H1 (cell line): ENCODE results near the gene PPIH. TPM values are rescaled to one million over a fixed set of nuclear protein-coding genes. Genes with fewer than 3 reads are reported as not detected.

ENCODE experiments used
- CTCF ChIA-PET: fragments of 300-600 bp; sonication (Branson Sonifier 250); formaldehyde crosslinking; loops from one replicate; lab custom pipeline; 2021; ENCODE audit not compliant: partially characterized antibody; lab: Charles Lee
- POLR2A ChIA-PET: fragments of 300-600 bp; sonication (Branson Sonifier 250); formaldehyde crosslinking; loops from one replicate; lab custom pipeline; 2021; ENCODE audit warnings: inconsistent platforms; ENCODE audit not compliant: partially characterized antibody; lab: Charles Lee
- DNase-seq, 2 experiments: peaks; one replicate each; pipeline versions ENCODE4 v3.0.0 to v3.0.0-alpha.2; 2010 to 2022; ENCODE audit warnings: low spot score in 2 of 2, low read depth in 1 of 2, mixed read lengths in 1 of 2
- FAIRE-seq: peaks from 2 replicates; lab custom pipeline; 2011; peaks lifted over from hg19 to GRCh38; lab: Jason Lieb, UNC
- H2AFZ ChIP-seq: 2 replicates; pipeline ENCODE4 v1.8.1; 2012; ENCODE audit warnings: low read length, inconsistent platforms
- H2AK5ac ChIP-seq: 2 replicates; pipeline ENCODE4 v1.6.1; 2013; ENCODE audit warnings: low read depth, low read length
- H2BK120ac ChIP-seq: replicated peaks from 2 replicates; pipeline ENCODE3; 2013; ENCODE audit warnings: low read depth, low read length, inconsistent platforms
- H2BK12ac ChIP-seq: 2 replicates; pipeline ENCODE4 v1.6.1; 2013; ENCODE audit warnings: low read depth, low read length
- H2BK15ac ChIP-seq: 2 replicates; pipeline ENCODE4 v1.6.1; 2013; ENCODE audit warnings: low read length
- H2BK20ac ChIP-seq: 2 replicates; pipeline ENCODE4 v1.6.1; 2013; ENCODE audit warnings: low read length
- H2BK5ac ChIP-seq: 2 replicates; pipeline ENCODE4 v1.6.1; 2013; ENCODE audit warnings: low read depth, low read length
- H3K14ac ChIP-seq: 2 replicates; pipeline ENCODE4 v1.6.1; 2013; ENCODE audit warnings: inconsistent platforms; ENCODE audit not compliant: insufficient read length
- H3K18ac ChIP-seq: 2 replicates; pipeline ENCODE4 v1.6.1; 2013; ENCODE audit warnings: low read length; ENCODE audit errors: extremely low read depth
- H3K23ac ChIP-seq: 2 replicates; pipeline ENCODE4 v1.6.1; 2013; ENCODE audit warnings: inconsistent platforms; ENCODE audit not compliant: insufficient read length
- H3K23me2 ChIP-seq: 2 replicates; pipeline ENCODE4 v1.6.1; 2013; ENCODE audit warnings: low read depth, low read length
- H3K27ac ChIP-seq: 2 replicates; pipeline ENCODE4 v1.6.1; 2011; ENCODE audit warnings: low read depth, low read length, inconsistent platforms
- H3K27me3 ChIP-seq, 4 experiments: replicated peaks in 1 of 4; 1 replicate in 1 of 4; 2 replicates in 3 of 4; pipeline versions ENCODE4 v1.6.1 to v1.8.1; 2011 to 2013; ENCODE audit warnings: low read length in 3 of 4, mild to moderate bottlenecking in 3 of 4, inconsistent platforms in 2 of 4, mixed read lengths in 2 of 4, moderate library complexity in 1 of 4; ENCODE audit not compliant: control insufficient read depth in 3 of 4, insufficient read depth in 3 of 4; ENCODE audit errors: extremely low read depth in 1 of 4
- H3K36me3 ChIP-seq, 4 experiments: 2 replicates each; pipeline versions ENCODE4 v1.6.1 to v1.8.1; 2011 to 2013; ENCODE audit warnings: mild to moderate bottlenecking in 4 of 4, low read length in 3 of 4, moderate library complexity in 2 of 4, control low read depth in 1 of 4, inconsistent platforms in 1 of 4; ENCODE audit not compliant: insufficient read depth in 4 of 4, control insufficient read depth in 2 of 4
- H3K4ac ChIP-seq: replicated peaks from 2 replicates; pipeline ENCODE3; 2013; ENCODE audit warnings: low read length, low read depth, mixed read lengths, inconsistent platforms; ENCODE audit not compliant: insufficient read length
- H3K4me1 ChIP-seq, 4 experiments: replicated peaks in 1 of 4; 1 replicate in 1 of 4; 2 replicates in 3 of 4; pipeline versions ENCODE4 v1.6.1 to v1.8.1; 2011 to 2013; ENCODE audit warnings: low read length in 3 of 4, inconsistent platforms in 2 of 4, mixed read lengths in 1 of 4; ENCODE audit not compliant: insufficient read depth in 4 of 4, control insufficient read depth in 3 of 4
- H3K4me2 ChIP-seq, 2 experiments: 2 replicates each; pipeline versions ENCODE4 v1.6.1 to v1.8.1; 2011 to 2013; ENCODE audit warnings: low read depth in 2 of 2, low read length in 2 of 2, control low read depth in 1 of 2, inconsistent platforms in 1 of 2, mild to moderate bottlenecking in 1 of 2; ENCODE audit not compliant: insufficient read depth in 1 of 2
- H3K4me3 ChIP-seq, 4 experiments: fragments of 200-600, 300-600 bp in 1 of 4; sonication (generic), shearing (Covaris generic), sonication (Bioruptor Twin) in 1 of 4; 2 replicates each; pipeline versions ENCODE4 v1.5.1 to v1.8.1; 2011 to 2016; ENCODE audit warnings: low read length in 4 of 4, low read depth in 3 of 4, control low read depth in 2 of 4, inconsistent platforms in 2 of 4, mild to moderate bottlenecking in 2 of 4, mixed read lengths in 1 of 4, moderate library complexity in 1 of 4; ENCODE audit not compliant: insufficient read depth in 2 of 4; ENCODE audit errors: extremely low read depth in 1 of 4
- H3K56ac ChIP-seq: replicated peaks from 2 replicates; pipeline ENCODE3; 2013; ENCODE audit warnings: low read depth, mild to moderate bottlenecking, mixed read lengths, low read length, inconsistent platforms; ENCODE audit not compliant: insufficient read length
- H3K79me1 ChIP-seq: 2 replicates; pipeline ENCODE4 v1.6.1; 2013; ENCODE audit warnings: low read depth, low read length, control low read depth
- H3K79me2 ChIP-seq, 2 experiments: 2 replicates each; pipeline versions ENCODE4 v1.6.1 to v1.8.1; 2012 to 2013; ENCODE audit warnings: low read length in 2 of 2, mild to moderate bottlenecking in 2 of 2, inconsistent platforms in 1 of 2; ENCODE audit not compliant: insufficient read depth in 2 of 2, control insufficient read depth in 1 of 2
- H3K9ac ChIP-seq, 4 experiments: replicated peaks in 1 of 4; 1 replicate in 1 of 4; 2 replicates in 3 of 4; pipeline versions ENCODE4 v1.6.1 to v1.8.1; 2011 to 2013; ENCODE audit warnings: low read depth in 3 of 4, low read length in 3 of 4, control low read depth in 2 of 4, mild to moderate bottlenecking in 2 of 4, moderate library complexity in 2 of 4, inconsistent platforms in 1 of 4; ENCODE audit errors: extremely low read depth in 1 of 4
- H3K9me3 ChIP-seq, 2 experiments: 2 replicates each; pipeline versions ENCODE4 v1.6.1 to v1.8.1; 2012 to 2013; ENCODE audit warnings: mild to moderate bottlenecking in 2 of 2, moderate library complexity in 2 of 2, control low read depth in 1 of 2, inconsistent platforms in 1 of 2, low read depth in 1 of 2, low read length in 1 of 2, mixed read lengths in 1 of 2; ENCODE audit not compliant: insufficient read depth in 2 of 2
- H4K20me1 ChIP-seq, 2 experiments: replicated peaks in 1 of 2; 2 replicates each; pipeline versions ENCODE3 to v1.8.1; 2011 to 2013; ENCODE audit warnings: inconsistent platforms in 2 of 2, low read length in 2 of 2, mild to moderate bottlenecking in 1 of 2; ENCODE audit not compliant: insufficient read depth in 2 of 2, control insufficient read depth in 1 of 2
- H4K5ac ChIP-seq: 2 replicates; pipeline ENCODE4 v1.6.1; 2013; ENCODE audit warnings: low read length, low read depth, mixed read lengths, inconsistent platforms; ENCODE audit not compliant: insufficient read length
- H4K8ac ChIP-seq: 2 replicates; pipeline ENCODE4 v1.8.0; 2013; ENCODE audit warnings: mild to moderate bottlenecking, moderate library complexity, low read length, inconsistent platforms; ENCODE audit not compliant: insufficient read depth; ENCODE audit errors: extremely low read depth
- H4K91ac ChIP-seq: replicated peaks from 2 replicates; pipeline ENCODE3; 2013; ENCODE audit warnings: low read length, mixed read lengths, inconsistent platforms; ENCODE audit not compliant: insufficient read length
- CREB1 ChIP-seq: IDR thresholded peaks from 2 replicates; pipeline ENCODE4 v1.6.1; 2012; ENCODE audit warnings: inconsistent platforms
- FOSL1 ChIP-seq: IDR thresholded peaks from 2 replicates; pipeline ENCODE4 v1.6.1; 2011; ENCODE audit warnings: mild to moderate bottlenecking, low read depth, low read length, moderate library complexity; ENCODE audit not compliant: insufficient read depth
- HDAC6 ChIP-seq: IDR thresholded peaks from one replicate; pipeline ENCODE4 v1.7.1; 2012; ENCODE audit warnings: low read depth, mild to moderate bottlenecking, inconsistent platforms, low read length, moderate library complexity
- POU5F1 ChIP-seq: IDR thresholded peaks from 2 replicates; pipeline ENCODE4 v1.6.1; 2011; ENCODE audit warnings: low read depth, mild to moderate bottlenecking, low read length, moderate library complexity
- polyA plus RNA-seq, 7 experiments: library from polyadenylated mRNA; depleted of rRNA in 3 of 7; stranded (reverse) in 5 of 7; unstranded in 2 of 7; fragments of >200 nt in 5 of 7; fragments of 200-250 nt in 2 of 7; gene quantifications; 1 replicate in 5 of 7; 2 replicates in 1 of 7; 4 replicates in 1 of 7; pipeline versions ENCODE4 v1.2.1 to v1.2.3, GENCODE V29; 2011 to 2013; ENCODE audit warnings: missing spikeins in 2 of 7, mixed read lengths in 2 of 7
- total RNA-seq: library from RNA; stranded (reverse); fragmentation: NEBNext Ultra II Directional; extraction: Animal tissue kit (Norgen Biotek cat#: 25700); gene quantifications from 2 replicates; pipeline ENCODE4 v1.2.1, GENCODE V29; 2021
- TF ChIP-seq, protein P1 (sequence below): IDR thresholded peaks from 2 replicates; pipeline ENCODE4 v1.6.1; 2012; ENCODE audit warnings: inconsistent platforms

PPIH gene
- total and polyA plus RNA-seq, 2 of the 8 experiments (the other 6 are each of a cell fraction or from before 2014, with no cell fraction given): 78.1 to 91.5 TPM

GRCh38 chr1:42674214-42674613, 16.0 kb downstream of the PPIH start:
- no peaks in the 10 kb centered on the region for H4K20me1 ChIP-seq
- no peaks in the 10 kb centered on the region for H3K4me1 ChIP-seq
- no peak overlapping the region for H4K8ac ChIP-seq
- H3K4ac ChIP-seq: no peak overlapping the region
- no peak overlapping the region for H3K4me2 ChIP-seq
- no peak overlapping the region for H2BK120ac ChIP-seq
- CTCF ChIA-PET: interaction anchor here (0.9 kb wide), 1 partner anchor 15 kb away, joined by 3 read pairs; no protein-coding TSS in a partner anchor
- H3K23ac ChIP-seq: no peak overlapping the region
- no peak overlapping the region for H3K4me3 ChIP-seq
- H3K14ac ChIP-seq: no peak overlapping the region
- H3K27me3 ChIP-seq: no peaks in the 10 kb centered on the region
- H3K79me1 ChIP-seq: no peaks in the 10 kb centered on the region
- no peak overlapping the region for H4K91ac ChIP-seq
- no peak overlapping the region for H3K9ac ChIP-seq
- H2AK5ac ChIP-seq: no peak overlapping the region
- H2BK20ac ChIP-seq: no peak overlapping the region
- H4K5ac ChIP-seq: no peak overlapping the region
- no peaks in the 10 kb centered on the region for H3K79me2 ChIP-seq
- H3K18ac ChIP-seq: no peak overlapping the region
- DNase-seq (no peak), FAIRE-seq (no peak)
- no peaks in the 10 kb centered on the region for H3K9me3 ChIP-seq
- no peak overlapping the region for H3K56ac ChIP-seq
- no peak overlapping the region for H2BK5ac ChIP-seq
- H3K23me2 ChIP-seq: no peaks in the 10 kb centered on the region
- no peak overlapping the region for H2AFZ ChIP-seq
- no peak overlapping the region for H2BK12ac ChIP-seq
- H3K36me3 ChIP-seq: peaks cover 0 to 33% (median 7%) of the 10 kb centered on the region in 4 experiments; a peak in 5 of 8 replicates
- H2BK15ac ChIP-seq: no peak overlapping the region
- no peak overlapping the region for H3K27ac ChIP-seq
- POLR2A ChIA-PET: interaction anchor here (1.4 to 6.7 kb wide), 2 partner anchors 8 to 45 kb away, joined by 3 to 64 read pairs; partner anchors contain the start of gene YBX1
- TF ChIP-seq, protein P1, sequence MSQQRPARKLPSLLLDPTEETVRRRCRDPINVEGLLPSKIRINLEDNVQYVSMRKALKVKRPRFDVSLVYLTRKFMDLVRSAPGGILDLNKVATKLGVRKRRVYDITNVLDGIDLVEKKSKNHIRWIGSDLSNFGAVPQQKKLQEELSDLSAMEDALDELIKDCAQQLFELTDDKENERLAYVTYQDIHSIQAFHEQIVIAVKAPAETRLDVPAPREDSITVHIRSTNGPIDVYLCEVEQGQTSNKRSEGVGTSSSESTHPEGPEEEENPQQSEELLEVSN: no peak
- TF ChIP-seq POU5F1: no peak
- TF ChIP-seq CREB1: no peak
- no peak for TF ChIP-seq HDAC6
- no peak for TF ChIP-seq FOSL1
- TF ChIP-seq, all 59 proteins: peak for 0
